B cell (primary cell): ENCODE results near the gene RABGAP1. TPM values are rescaled to one million over a fixed set of nuclear protein-coding genes. Genes with fewer than 3 reads are reported as not detected.
A peak's percentile ranks its signal among the peaks of the same experiment; 100 is the strongest.

Source experiments
- ATAC-seq: fragments of 200-7000 bp; cut with Tn5 transposase; one replicate; pipeline ENCODE4 v1.10.0; 2021; ENCODE audit warnings: low read depth, mild to moderate bottlenecking, moderate number of reproducible peaks, moderate library complexity
- CTCF ChIA-PET: fragments of 350-600 bp; sonication (Branson Sonifier 250); formaldehyde crosslinking; loops from one replicate; lab custom pipeline; 2021; ENCODE audit warnings: antibody characterized with exemption, inconsistent platforms; lab: Charles Lee
- POLR2A ChIA-PET: fragments of 350-600 bp; sonication (Branson Sonifier 250); formaldehyde crosslinking; loops from one replicate; lab custom pipeline; 2021; ENCODE audit warnings: antibody characterized with exemption; lab: Charles Lee
- DNase-seq: peaks from one replicate; pipeline ENCODE4 v3.0.0; 2013
- H2AFZ ChIP-seq: 2 replicates; pipeline ENCODE4 v1.6.1; 2012; ENCODE audit warnings: mild to moderate bottlenecking, low read depth, low read length; ENCODE audit not compliant: insufficient read depth, poor library complexity, severe bottlenecking
- H3K27ac ChIP-seq, 2 donors: 1 replicate in 1 of 2; 2 replicates in 1 of 2; pipeline ENCODE4 v1.5.1; 2012 to 2013; ENCODE audit warnings: low read length in 2 of 2, mild to moderate bottlenecking in 2 of 2, moderate library complexity in 1 of 2
- H3K27me3 ChIP-seq, 4 experiments: fragments of 200-600 bp in 1 of 4; sonication (generic) in 1 of 4; replicated peaks in 1 of 4; 1 replicate in 2 of 4; 2 replicates in 2 of 4; pipeline versions ENCODE4 v1.6.1 to v1.7.0; 2013 to 2016; ENCODE audit warnings: low read length in 3 of 4, mild to moderate bottlenecking in 2 of 4, mixed read lengths in 1 of 4, moderate library complexity in 1 of 4; ENCODE audit not compliant: insufficient read depth in 4 of 4, control insufficient read depth in 3 of 4; ENCODE audit errors: control extremely low read depth in 1 of 4
- H3K36me3 ChIP-seq, 2 experiments: replicated peaks in 1 of 2; 1 replicate in 1 of 2; 2 replicates in 1 of 2; pipeline versions ENCODE4 v1.6.1 to v1.7.1; 2013; ENCODE audit warnings: low read length in 1 of 2; ENCODE audit not compliant: insufficient read depth in 2 of 2, control insufficient read depth in 1 of 2; ENCODE audit errors: control extremely low read depth in 1 of 2, extremely low read depth in 1 of 2
- H3K4me1 ChIP-seq, 2 donors: fragments of 200-600 bp in 1 of 2; sonication (generic) in 1 of 2; 1 replicate in 1 of 2; 2 replicates in 1 of 2; pipeline versions ENCODE4 v1.5.1 to v1.6.1; 2013 to 2017; ENCODE audit warnings: low read length in 2 of 2; ENCODE audit not compliant: control insufficient read depth in 2 of 2, insufficient read depth in 2 of 2
- H3K4me2 ChIP-seq: replicated peaks from 2 replicates; pipeline ENCODE3; 2012; ENCODE audit warnings: mild to moderate bottlenecking, low read depth, low read length; ENCODE audit not compliant: poor library complexity, severe bottlenecking
- H3K4me3 ChIP-seq, 5 experiments: fragments of 200-600 bp in 1 of 5; sonication (generic) in 1 of 5; 1 replicate in 3 of 5; 2 replicates in 2 of 5; pipeline versions ENCODE4 v1.5.1 to v1.7.0; 2011 to 2016; ENCODE audit warnings: low read length in 4 of 5, mild to moderate bottlenecking in 4 of 5, low read depth in 2 of 5, control low read depth in 1 of 5, moderate library complexity in 1 of 5; ENCODE audit not compliant: insufficient read depth in 1 of 5; ENCODE audit errors: control extremely low read depth in 1 of 5, extremely low read depth in 1 of 5
- H3K79me2 ChIP-seq: fragments of 200-600 bp; sonication (generic); one replicate; pipeline ENCODE4 v1.6.0; 2016; ENCODE audit warnings: low read length; ENCODE audit not compliant: control insufficient read depth, insufficient read depth
- H3K9ac ChIP-seq: fragments of 200-600 bp; sonication (generic); 2 replicates; pipeline ENCODE4 v1.6.1; 2017; ENCODE audit warnings: mild to moderate bottlenecking, low read length, moderate library complexity
- H3K9me3 ChIP-seq, 3 donors: one replicate each; pipeline versions ENCODE4 v1.6.1 to v1.7.1; 2013; ENCODE audit warnings: low read length in 2 of 3; ENCODE audit not compliant: control insufficient read depth in 2 of 3, insufficient read depth in 1 of 3; ENCODE audit errors: control extremely low read depth in 1 of 3
- H4K20me1 ChIP-seq: 2 replicates; pipeline ENCODE4 v1.6.0; 2012; ENCODE audit warnings: mild to moderate bottlenecking, low read length; ENCODE audit not compliant: insufficient read depth, control insufficient read depth, poor library complexity, severe bottlenecking
- H3K27ac Mint-ChIP-seq: one replicate; pipeline ENCODE4 v1.8.0; 2021; ENCODE audit warnings: mixed read lengths
- H3K27me3 Mint-ChIP-seq: one replicate; pipeline ENCODE4 v1.8.0; 2021; ENCODE audit warnings: mixed read lengths
- H3K4me1 Mint-ChIP-seq: one replicate; pipeline ENCODE4 v1.8.0; 2021; ENCODE audit warnings: mixed read lengths
- H3K4me3 Mint-ChIP-seq: one replicate; pipeline ENCODE4 v1.8.0; 2021; ENCODE audit warnings: mixed read lengths
- H3K9me3 Mint-ChIP-seq: one replicate; pipeline ENCODE4 v1.8.0; 2022; ENCODE audit warnings: mixed read lengths; ENCODE audit not compliant: insufficient read depth
- EZH2 ChIP-seq: IDR thresholded peaks from 2 replicates; pipeline ENCODE4 v1.6.1; 2012; ENCODE audit warnings: borderline replicate concordance, low read depth, mild to moderate bottlenecking, moderate library complexity, low read length; ENCODE audit not compliant: insufficient read depth, poor library complexity, severe bottlenecking
- WGBS: methylation state at CpG from one replicate; pipeline ENCODE4 v1.1.5; 2013; ENCODE audit warnings: missing lambda C conversion rate; ENCODE audit not compliant: insufficient coverage; 5-methylcytosine and 5-hydroxymethylcytosine counted together
- intact Hi-C: fragments of 100-400 bp; cut with micrococcal nuclease; formaldehyde crosslinking; loops from one replicate; pipeline ENCODE4 v1.10.0; 2022
- polyA plus RNA-seq: library from polyadenylated mRNA; depleted of rRNA; stranded (reverse); fragments of >200 nt; gene quantifications from 2 replicates; pipeline ENCODE4 v1.2.3, GENCODE V29; 2012
- total RNA-seq, 2 donors: library from RNA; stranded (reverse); fragments of 120-200 nt in 1 of 2; gene quantifications; 1 replicate in 1 of 2; 2 replicates in 1 of 2; pipeline versions ENCODE4 v1.2.3 to v1.2.4, GENCODE V29; 2013 to 2022
- TF ChIP-seq, protein P1 (sequence below): fragments of 200-600 bp; IDR thresholded peaks from one replicate; pipeline ENCODE4 v1.8.0; 2022; ENCODE audit warnings: antibody characterized with exemption, mild to moderate bottlenecking

RABGAP1 gene
- total and polyA plus RNA-seq, 2 donors (not counting 1 experiment from before 2014, with no cell fraction given) = 13.9 to 81.0 TPM

DNA sequence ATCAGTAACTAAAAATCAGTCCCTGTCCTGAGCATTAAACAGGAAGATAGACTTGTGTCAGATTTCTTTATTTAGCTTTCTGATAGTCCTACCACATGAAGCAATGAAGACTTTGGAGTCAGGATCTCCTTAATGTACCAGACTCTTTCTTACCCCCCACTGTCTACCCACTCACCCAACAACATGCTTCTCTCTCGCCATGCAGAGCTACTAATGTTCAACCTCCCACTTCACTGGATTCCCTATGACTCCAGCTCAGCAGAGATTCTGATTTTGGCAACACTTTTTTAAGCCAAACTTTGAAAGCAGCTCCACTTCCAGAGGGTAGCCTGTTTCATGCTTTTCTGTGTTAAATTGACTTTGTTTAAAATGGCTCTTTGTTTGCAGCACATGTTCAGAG, 143.4 kb downstream of the RABGAP1 start:
- Histone ChIP-seq H3K79me2 (no peaks in the 10 kb centered on the region), H3K4me1 (peaks cover 6 to 15% of the 10 kb centered on the region in 2 donors), H3K36me3 (peaks cover 0 to 41% of the 10 kb centered on the region in 2 experiments), H2AFZ (no peak overlapping the region), H3K27me3 (no peaks in the 10 kb centered on the region), H3K27ac (no peak overlapping the region), H3K4me2 (no peak overlapping the region), H3K9ac (no peak overlapping the region), H3K9me3 (no peaks in the 10 kb centered on the region), H4K20me1 (no peaks in the 10 kb centered on the region), H3K4me3 (no peak overlapping the region)
- Mint-ChIP-seq H3K27ac (peak overlapping the region; percentile 3), H3K4me3 (no peak overlapping the region), H3K9me3 (no peaks in the 10 kb centered on the region), H3K4me1 (peaks cover 33% of the 10 kb centered on the region), H3K27me3 (no peaks in the 10 kb centered on the region)
- TF ChIP-seq, protein P1, sequence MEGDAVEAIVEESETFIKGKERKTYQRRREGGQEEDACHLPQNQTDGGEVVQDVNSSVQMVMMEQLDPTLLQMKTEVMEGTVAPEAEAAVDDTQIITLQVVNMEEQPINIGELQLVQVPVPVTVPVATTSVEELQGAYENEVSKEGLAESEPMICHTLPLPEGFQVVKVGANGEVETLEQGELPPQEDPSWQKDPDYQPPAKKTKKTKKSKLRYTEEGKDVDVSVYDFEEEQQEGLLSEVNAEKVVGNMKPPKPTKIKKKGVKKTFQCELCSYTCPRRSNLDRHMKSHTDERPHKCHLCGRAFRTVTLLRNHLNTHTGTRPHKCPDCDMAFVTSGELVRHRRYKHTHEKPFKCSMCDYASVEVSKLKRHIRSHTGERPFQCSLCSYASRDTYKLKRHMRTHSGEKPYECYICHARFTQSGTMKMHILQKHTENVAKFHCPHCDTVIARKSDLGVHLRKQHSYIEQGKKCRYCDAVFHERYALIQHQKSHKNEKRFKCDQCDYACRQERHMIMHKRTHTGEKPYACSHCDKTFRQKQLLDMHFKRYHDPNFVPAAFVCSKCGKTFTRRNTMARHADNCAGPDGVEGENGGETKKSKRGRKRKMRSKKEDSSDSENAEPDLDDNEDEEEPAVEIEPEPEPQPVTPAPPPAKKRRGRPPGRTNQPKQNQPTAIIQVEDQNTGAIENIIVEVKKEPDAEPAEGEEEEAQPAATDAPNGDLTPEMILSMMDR = no peak
- TF ChIP-seq EZH2 = no peak
- ChIA-PET POLR2A (interaction anchor here (0.8 kb wide), 1 partner anchor 265 kb away, joined by 5 read pairs; no protein-coding TSS in a partner anchor), CTCF (interaction anchor here (1.0 to 7.0 kb wide), 7 partner anchors 9 to 267 kb away, joined by 3 to 214 read pairs (median 9); no protein-coding TSS in a partner anchor)
- intact Hi-C loops = no loop called here
- WGBS = 92% methylated on average over 1 of the region's 1 CpG
- no peak for ATAC-seq
- no peak for DNase-seq

DNA sequence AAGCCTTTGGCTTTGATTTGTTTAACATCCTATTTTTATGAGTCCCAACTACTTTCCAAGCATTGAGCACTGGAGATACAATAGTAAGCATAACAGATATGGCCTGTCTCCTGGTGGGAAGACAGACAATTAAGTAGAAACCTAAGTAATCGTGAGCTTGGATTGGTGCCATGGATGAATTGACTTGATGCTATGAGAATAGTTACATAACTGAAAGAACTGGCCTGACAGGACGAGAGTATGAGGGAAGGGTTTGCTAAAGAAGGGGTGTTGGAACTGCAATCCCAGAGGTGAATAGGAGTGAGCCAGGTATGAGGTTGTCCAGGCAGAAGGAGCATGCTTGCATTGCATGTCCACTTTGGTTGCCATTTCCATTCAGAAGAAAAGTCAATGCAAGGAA, 145.1 kb downstream of the RABGAP1 start:
- 100% methylated on average over 2 of the region's 2 CpGs for WGBS
- Histone ChIP-seq H3K4me2 (no peak overlapping the region), H3K9ac (no peak overlapping the region), H3K4me1 (peaks cover 18 to 30% of the 10 kb centered on the region in 2 donors), H3K9me3 (no peaks in the 10 kb centered on the region), H3K4me3 (no peak overlapping the region), H3K36me3 (peaks cover 0 to 41% of the 10 kb centered on the region in 2 experiments), H3K79me2 (no peaks in the 10 kb centered on the region), H3K27me3 (no peaks in the 10 kb centered on the region), H3K27ac (no peak overlapping the region), H2AFZ (no peak overlapping the region), H4K20me1 (no peaks in the 10 kb centered on the region)
- ChIA-PET POLR2A (no interaction called here), CTCF (interaction anchor here (0.8 to 7.0 kb wide), 4 partner anchors 19 to 300 kb away, joined by 3 to 41 read pairs (median 21); no protein-coding TSS in a partner anchor)
- ATAC-seq (no peak), DNase-seq (no peak)
- no peaks in the 10 kb centered on the region for H3K9me3 Mint-ChIP-seq
- H3K27me3 Mint-ChIP-seq = no peaks in the 10 kb centered on the region
- H3K4me3 Mint-ChIP-seq = no peak overlapping the region
- TF ChIP-seq EZH2 = no peak
- TF ChIP-seq, protein P1 = no peak
- intact Hi-C loops = no loop called here
- H3K4me1 Mint-ChIP-seq = peaks cover 49% of the 10 kb centered on the region
- H3K27ac Mint-ChIP-seq = no peak overlapping the region
